Dermis blood vessel endothelial cell (primary cell): ENCODE data around the gene TRA2B. TPM values are rescaled to one million over a fixed set of nuclear protein-coding genes. Genes with fewer than 3 reads are reported as not detected.
A peak's percentile ranks its signal among the peaks of the same experiment; 100 is the strongest.

ENCODE experiments used
- DNase-seq: peaks from one replicate; pipeline ENCODE4 v3.0.0; 2010
- total RNA-seq: library from RNA; depleted of rRNA; stranded (reverse); fragments of >200 nt; gene quantifications from 2 replicates; pipeline ENCODE4 v1.2.3, GENCODE V29; 2014

Gene TRA2B
- 219 and 227 TPM in 2 replicates for total RNA-seq

DNA sequence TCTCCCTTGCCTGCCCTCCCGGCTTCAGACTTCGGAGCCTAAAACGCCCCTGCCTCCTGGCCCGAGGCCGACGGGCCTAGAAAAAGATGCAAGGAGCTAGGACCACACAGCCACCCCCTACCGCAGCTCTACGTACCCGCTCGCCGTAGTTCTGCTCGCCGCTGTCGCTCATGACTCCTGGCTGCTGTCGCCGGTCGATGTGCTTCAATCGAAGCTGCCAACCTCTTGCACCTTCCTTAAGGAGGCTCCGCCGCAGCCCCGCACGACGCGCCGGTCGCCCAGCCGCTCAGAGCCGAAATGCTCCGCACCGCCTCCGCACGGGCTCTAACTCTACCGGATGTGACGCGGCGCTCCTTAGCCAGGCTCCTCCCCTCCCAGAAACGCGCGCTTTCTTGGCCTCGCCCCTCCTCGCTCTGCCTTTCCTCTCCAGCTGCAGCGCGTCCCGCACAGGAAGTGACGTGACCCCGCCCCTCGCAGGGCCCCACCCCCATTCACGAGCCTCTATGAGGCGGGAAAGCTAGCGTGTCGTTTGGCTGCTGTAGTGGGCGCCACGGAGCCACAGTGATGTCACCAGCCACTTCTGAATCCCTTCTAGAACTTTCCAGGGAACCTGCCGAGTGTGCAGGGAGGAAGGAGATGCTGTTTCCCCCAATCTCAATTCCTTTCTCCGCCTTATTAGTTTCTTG, at the start of gene TRA2B:
TSS of gene TRA2B (minus strand) at position 326 of the 686 bp plus-strand sequence. CDS start at position 172, 154 bp downstream.
- DNase-seq: peak; percentile 99

DNA sequence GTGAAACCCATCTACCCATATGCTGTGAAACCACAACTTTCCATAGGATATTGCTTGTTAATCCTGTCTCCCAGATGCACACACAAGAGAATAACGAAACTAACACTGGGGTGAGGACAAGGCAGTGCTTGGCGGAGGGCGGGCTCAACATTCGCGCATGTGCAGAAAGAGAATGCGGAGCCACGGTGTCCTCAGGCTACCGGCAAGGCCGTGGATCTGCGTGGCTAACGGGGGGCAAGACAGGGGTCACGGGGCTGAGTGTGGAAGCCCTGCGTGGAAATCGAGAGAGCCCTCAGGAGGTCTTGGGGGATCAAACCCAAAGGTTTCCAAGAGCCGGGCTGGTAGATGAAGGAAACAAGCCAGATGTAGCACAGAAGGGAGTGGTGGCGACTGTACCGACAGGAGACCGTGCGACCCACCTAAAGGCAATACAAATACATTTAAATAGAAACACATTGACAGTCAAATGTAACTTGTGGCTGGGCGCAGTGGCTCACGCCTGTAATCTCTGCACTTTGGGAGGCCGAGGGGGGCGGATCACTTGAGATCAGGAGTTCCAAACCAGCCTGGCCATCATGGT, 48.5 kb upstream of the TRA2B start:
- DNase-seq: no peak

DNA sequence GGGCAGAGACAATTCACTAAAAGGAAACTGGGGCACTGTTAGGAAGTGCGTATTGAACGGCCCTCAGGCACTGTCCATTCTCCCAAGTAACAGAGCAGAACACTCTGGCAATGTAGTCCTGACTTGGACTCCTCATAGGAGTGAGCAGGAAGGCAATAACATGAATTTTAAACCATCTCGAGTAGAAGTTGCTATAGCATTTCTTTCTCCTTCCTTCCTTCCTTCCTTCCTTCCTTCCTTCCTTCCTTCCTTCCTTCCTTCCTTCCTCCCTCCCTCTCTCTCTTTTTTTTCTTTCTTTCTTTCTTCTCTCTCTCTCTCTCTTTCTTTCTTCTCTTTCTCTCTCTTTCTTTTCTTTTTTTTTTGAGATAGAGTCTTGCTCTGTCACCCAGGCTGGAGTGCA, 46.4 kb upstream of the TRA2B start:
- peak; percentile 3 for DNase-seq

DNA sequence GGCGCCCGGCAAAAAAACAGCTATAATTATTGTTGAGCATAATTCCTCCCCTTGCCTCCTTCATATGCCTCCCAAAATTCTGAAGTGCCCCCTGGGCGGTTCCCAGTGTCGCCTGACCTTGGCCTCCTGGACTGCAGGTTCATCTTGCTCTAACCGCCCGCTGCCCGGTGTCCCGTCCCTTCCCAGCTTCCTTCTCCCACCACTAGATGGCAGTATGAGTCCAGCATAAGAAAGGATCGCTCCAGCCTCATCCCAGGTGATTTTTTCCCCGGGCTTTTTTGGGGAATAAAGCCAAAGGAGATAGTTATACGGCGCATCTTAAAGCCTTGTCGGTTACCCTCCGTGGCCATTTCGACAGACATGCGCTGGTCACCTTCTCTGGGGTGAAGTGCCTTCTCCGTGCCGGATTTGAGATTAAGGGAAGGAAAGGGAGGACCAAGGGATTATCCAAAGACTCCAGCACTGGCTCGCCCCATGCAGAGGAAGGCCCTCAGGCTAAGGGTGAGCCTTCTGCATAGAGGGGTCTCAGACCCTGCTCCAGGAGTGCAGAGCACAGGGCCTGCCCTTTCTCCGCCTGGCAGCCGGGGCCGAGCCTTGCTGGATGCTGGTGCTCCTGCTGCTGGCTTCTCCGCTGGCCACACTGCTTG, 45.8 kb upstream of the TRA2B start:
- DNase-seq: peak; percentile 86

DNA sequence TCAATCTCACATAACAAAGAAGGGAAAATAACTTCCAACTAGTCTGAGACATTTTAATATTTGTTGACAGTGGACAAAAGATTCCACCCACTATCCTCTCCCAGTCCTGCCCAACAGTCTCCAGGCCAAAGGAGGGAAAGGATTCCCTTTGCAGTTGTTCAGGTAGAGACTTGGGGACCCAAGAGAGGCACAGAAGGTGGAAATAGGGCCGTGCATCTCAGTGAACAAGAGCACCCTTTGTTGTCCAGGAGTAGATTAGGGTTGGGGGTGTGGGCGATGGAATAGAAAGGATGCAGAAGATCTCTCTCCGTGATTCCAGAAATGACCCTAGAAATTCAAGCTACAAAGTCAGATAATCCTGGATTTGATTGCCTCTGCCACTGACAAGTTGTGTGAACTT, 44.8 kb upstream of the TRA2B start:
- DNase-seq: no peak

DNA sequence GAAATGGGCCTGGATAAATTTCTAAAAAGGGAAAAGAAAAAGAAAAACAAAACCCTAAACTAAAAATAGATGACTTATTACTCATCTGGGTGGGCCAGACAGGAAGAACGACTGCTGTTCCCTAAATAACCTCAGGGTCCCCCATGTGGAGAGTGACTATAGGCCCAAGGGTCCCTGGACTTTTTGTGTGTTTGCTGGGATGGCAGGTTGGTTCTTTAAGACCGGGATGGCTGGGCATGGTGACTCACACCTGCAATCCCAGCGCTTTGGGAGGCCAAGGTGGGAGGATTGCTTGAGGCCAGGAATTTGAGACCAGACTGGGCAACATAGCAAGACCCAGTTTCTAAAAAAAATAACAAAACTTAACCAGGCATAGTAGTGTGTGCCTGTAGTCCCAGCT, 43.8 kb upstream of the TRA2B start:
- no peak for DNase-seq

DNA sequence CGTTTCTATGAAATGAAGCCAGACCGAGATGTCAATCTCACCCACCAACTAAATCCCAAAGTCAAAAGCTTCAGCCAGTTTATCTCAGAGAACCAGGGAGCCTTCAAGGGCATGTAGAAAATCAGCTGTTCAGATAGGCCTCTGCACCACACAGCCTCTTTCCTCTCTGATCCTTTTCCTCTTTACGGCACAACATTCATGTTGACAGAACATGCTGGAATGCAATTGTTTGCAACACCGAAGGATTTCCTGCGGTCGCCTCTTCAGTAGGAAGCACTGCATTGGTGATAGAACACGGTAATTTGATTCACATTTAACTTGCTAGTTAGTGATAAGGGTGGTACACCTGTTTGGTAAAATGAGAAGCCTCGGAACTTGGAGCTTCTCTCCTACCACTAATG, 41.9 kb upstream of the TRA2B start:
- peak; percentile 50 for DNase-seq

DNA sequence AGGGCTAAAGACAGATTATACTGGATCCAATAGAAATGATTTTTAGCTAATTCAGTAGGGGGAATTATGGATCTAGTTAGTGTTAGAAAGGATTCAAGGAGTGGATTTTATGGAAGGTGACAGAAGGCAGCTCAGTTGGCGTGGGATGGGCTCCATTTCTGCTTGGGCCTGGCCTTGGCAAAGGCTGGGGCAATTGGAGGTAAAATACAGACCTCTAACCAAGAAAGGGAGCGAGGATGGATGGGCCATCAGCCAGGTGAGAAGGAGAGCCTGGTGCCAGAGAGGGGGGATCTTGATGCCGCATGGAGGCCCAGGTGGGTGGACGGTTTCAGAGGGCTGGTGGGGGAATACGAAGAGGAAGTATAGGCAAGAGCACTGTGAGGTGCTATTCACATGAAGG, 40.7 kb upstream of the TRA2B start:
- DNase-seq: no peak

DNA sequence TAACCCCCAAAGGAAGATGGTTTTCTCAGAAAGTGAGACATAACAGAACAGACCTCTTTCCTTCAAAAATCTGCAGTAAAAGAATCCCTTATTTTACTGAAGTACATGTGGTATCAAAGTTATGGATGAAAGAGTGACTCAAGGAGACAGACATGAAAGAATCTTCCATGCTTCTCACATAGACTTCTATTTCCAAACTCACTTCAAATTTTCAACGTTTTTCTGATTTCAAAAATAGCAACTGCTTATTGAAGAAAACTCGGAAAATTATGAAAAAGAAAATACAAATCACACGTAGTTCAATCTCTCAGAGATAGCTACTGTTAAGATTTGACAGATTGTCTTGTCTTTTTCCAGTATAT, 39.8 kb upstream of the TRA2B start:
- no peak for DNase-seq

DNA sequence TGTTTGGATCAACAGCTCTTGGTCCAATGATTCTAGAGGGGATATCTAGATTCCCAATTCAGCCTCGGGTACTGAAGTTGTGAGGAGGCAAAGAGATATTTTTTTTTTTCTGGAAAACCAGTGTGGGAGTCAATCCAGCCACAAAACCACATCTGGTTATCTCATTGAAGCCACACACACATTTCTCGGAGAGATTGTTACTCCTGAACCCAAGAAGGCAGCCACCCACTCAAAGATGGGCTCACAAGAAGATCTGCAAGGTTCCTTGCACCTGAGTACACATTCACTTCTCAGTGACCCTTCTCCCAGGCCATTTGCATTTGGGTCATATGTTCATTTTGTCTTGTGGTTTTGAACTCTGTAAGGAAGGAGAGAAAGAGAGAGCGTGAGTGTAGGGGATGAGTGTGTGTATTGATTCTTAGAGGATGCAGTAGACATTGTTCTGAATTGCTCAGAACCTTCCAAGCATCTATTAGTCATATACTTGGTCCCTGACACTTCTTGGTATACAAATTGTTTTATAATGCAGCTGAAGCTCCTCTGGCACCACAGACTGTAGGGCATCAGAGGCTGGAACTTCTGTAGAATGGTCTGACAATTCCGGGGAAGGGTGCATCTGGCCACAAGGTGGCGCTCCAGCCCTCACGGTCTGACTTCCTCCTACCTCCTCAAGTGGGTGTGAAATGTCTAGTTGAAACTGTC, 39.3 kb upstream of the TRA2B start:
- peak; percentile 87 for DNase-seq

DNA sequence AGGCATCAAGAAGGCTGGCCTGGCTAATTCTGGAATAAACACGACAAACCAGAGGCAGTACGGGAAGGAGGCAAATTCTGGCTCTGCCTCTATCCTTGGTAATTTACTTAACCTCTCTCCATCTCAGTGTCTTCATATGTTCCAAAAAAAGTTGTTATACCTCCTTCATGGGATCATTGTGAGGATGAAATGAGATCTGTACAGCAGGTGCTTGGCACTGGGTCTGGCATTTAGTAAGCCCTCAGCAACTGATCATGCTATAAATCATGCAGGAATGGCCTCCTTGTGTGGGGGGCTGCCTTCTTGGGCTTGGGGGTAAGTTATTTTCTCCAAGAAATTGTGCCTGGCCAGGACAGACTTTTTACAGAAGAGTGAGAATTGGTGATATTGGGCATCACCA, 38.3 kb upstream of the TRA2B start:
- no peak for DNase-seq

DNA sequence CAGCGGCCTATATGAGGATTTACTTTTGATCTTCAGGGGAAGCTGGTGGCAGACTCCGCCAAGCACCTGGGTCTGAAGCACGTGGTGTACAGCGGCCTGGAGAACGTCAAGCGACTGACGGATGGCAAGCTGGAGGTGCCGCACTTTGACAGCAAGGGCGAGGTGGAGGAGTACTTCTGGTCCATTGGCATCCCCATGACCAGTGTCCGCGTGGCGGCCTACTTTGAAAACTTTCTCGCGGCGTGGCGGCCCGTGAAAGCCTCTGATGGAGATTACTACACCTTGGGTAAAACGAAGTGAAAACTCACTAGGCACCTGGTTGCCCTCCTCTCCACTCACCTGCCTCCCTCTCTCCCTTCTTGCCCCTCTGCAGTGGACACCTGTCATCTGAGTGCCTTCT, 33.8 kb upstream of the TRA2B start:
- no peak for DNase-seq

DNA sequence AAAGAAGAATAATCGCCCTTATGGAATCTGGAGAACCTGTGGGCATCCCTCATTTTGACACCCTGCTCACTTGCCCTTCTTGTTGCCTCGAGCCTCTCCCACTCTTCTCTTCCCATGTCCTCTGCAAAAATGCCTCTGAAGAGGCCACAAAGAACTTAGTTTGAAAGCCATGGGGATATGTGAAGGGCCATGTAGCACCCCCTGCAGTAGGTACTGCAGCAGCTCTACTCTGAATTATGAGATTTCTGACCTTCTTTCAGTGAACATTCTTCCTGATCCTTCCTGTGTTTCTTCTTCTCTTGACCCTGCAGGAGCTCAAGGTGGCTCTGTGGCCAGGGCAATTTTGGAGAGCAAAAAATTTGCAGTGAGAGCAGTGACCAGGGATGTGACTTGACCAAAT, 30.4 kb upstream of the TRA2B start:
- no peak for DNase-seq

DNA sequence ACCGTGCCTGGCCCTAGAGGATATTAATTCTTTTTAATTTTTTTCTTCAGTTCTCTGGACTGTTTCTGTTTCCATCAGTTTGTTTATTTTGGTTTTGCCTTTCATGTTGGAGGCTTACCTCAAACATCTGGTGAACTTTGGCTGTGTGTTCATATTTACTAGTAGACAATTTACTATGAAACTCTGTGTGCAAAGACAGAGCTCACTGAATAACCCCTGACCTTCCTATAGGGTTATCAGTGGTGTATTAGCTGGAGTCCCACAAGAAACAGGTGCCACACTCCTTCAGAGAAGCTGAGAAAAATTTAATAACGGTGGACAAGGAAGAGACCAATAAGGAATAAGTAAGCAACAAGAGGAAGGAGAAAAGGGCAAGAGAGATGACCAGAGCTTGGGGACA, 28.8 kb upstream of the TRA2B start:
- DNase-seq: no peak

DNA sequence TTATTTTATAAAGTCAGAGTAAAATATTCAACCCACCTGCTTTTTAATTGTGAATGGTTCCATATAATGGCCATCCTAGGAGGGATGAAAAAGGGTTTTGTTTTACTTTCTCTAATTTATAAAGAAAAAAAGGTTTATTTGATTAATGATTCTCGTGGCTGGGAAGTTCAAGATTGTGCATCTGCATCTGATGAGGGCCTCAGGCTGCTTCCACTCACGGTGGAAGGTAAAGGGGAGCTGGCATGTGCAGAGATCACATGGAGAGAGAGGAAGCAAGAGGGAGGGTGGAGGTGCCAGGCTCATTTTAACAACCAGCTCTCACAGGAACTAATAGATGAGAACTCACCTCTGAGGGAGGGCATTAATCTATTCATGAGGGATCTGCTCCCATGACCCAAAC, 27.7 kb upstream of the TRA2B start:
- DNase-seq: no peak

DNA sequence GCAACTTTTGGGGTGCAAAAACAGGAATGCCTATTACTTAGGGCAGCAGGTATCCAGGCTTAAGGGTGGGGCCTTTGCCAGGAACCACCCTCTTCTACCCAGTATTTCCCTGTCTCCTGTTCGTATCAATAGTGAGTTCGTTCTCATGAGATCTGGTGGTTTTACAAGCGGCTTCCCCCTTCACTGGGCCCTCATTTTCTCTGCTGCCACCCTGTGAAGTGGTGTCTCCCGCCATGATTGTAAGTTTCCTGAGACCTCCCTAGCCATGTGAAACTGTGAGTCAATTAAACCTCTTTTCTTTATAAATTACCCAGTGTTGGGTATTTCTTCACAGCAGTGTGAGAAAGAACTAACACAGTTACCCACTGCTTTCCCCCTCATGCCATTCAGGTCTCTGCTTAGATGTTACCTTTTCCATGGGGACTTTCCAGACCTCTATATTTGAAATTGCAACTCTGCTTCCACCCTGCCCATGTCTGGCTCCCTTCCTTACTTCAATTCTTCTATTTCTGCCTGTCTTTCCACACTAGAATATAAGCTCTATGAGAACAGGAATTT, 23.9 kb upstream of the TRA2B start:
- DNase-seq: no peak

DNA sequence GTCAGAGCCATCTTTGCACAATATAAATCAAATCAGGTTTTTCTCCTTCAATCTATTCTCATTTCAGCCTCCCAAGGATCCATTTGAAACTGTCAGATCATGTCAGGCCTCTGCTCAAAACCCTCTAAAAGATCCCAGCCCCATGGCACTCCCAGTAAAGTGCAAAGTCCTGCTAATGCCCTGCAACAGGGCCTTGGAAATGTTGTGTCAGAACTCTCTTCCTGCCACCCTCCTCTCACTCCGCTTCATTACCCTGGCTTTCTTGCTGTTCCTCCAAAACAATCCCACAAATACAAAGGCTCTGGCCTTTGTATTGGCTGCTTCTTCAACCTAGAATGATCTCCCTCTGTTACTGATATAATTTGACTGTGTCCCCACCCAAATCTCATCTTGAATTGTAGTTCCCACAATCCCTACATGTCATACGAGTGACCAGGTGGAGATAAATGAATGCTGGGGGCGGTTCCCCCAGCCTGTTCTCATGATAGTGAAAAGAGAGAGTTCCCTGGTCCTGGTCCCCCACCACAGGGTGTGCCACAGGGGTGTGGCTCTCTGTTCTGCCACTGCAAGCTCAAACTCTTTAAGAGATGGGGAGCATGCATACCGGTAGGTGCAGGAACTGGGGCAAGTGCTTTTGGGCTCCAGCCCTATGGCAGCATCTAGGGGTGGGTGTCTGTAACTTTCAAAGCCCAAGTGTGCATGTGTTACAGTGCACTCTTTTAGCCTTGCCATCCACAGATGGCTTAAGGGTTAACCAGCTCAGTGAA, 22.9 kb upstream of the TRA2B start:
- DNase-seq: peak; percentile 16

DNA sequence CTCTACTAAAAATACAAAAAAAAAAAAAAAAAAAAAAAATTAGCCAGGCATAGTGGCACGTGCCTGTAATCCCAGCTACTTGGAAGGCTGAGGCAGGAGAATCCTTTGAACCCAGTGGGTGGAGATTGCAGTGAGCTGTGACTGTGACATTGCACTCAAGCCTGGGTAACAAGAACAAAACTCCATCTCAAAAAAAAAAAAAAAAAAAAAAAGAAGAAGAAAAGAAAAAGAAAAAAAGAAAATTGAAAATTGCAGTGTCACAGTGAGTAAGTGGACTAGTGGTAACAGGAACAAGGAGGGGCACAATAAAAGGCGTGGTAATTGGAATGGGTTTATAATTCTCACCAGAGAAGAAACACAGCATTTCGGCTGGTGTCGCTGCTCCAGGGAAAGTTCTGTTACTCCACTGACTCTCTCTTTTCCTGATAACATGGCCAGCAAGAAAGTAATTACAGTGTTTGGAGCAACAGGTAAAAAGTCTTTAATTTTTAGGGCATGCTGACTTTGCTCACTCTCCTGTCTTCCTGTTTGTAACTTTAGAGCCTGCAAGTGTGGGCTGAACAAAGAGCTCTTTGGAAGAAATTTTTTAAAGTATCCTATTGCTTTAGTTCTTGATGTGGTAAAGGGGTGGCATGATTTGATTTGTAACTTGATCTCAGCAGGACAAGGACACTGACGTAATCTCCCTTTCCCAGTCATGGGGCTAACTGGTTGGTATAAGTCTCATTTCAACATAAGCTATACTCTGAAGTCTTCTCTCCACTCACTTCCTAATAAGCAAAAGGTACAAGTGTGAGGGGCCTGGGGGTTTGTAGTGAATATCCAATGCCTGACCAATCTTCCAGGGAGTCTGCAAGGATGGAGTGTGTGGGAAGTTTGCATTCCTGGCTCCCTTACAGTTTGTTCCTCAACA, 22.1 kb upstream of the TRA2B start:
- peak; percentile 56 for DNase-seq

DNA sequence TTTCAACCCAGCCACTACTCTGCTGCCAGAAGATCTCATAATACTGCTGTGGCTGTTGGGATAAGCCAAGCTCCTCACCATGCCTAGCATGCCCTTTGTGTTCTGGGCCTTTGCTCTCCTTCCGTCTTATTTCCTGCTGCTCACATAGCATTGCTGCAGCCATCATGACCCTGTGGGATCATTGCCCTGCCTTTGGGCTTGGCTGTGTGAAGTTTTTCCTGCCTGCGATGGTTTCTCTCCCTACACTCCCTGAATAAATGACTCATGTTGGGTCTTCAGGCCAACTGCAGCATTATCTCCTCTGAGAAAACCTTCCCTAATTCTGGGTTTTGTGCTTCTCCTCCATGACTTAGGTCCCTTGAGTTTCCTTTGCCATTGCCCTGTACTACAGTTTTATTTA, 20.8 kb upstream of the TRA2B start:
- DNase-seq: peak; percentile 30

DNA sequence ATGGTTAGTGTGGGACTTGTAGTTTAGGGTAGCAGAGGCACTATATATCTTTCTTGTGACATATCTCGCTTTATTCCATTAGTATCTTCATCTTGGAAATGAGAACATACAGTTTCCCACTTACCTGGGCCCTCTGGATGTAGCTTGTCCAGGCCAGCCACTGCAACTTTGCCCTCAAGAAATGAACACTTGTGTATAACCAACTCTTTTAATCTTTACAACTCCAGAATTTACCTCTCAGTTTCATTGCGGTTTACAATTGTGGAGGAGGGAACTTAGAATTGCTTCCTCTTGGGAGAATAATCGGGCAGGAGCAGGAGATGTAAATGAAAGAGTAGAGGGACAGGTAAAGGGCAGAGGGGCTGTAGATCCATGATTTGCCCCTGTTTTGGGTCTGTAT, 18.4 kb upstream of the TRA2B start:
- no peak for DNase-seq

DNA sequence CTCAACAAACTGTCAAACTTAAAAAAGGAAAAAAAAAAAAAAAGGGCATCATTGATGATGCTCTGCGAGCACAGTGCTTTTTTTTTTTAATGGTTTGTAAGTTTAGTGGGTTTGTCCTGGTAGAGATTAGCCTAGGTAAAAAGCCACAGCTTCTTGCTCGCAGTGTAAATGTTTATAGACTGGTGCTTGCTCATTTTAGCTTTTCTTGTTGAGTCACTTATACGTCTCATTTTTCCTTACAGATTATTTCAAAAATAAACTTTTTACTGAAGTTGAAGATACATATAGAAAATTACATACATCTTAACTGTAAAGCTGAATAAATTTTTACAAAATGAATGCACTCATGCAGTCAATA, 16.5 kb upstream of the TRA2B start:
- no peak for DNase-seq

DNA sequence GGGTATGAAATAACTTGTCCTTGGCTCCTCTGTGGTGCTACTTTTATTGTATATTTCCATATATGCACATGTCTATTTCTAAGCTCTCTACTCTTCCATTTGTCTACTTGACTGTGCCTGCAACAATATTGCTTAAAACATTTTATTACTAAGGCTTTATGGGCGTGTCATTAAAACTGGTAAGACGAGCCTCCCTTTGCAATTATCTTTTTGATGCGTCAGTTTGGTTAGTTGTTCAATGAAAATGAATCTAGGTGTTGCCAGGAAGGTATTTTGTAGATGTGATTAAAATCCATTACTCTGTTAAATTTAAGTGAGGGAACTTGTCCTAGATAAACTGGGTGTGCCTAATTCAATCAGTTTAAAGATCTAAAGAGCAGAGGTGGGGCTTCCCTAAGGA, 12.9 kb upstream of the TRA2B start:
- no peak for DNase-seq
